GM12864 (cell line): ENCODE data around the gene AHCYL1.
"Not testable (repeated sequence)": the region's sequence is repeated elsewhere in the genome, so short reads cannot be mapped to it uniquely, and the experiment has no call there.

Source experiments
- DNase-seq: peaks from one replicate; pipeline ENCODE4 v3.0.0-alpha.2; 2011; ENCODE audit warnings: low read depth
- H3K4me3 ChIP-seq: 2 replicates; pipeline ENCODE4 v1.5.1; 2011; ENCODE audit warnings: mild to moderate bottlenecking, low read depth, low read length, control low read depth
- CTCF ChIP-seq: IDR thresholded peaks from 2 replicates; pipeline ENCODE4 v1.5.1; 2011; ENCODE audit warnings: low read depth, mild to moderate bottlenecking, moderate library complexity, low read length, control low read depth, inconsistent platforms; ENCODE audit errors: missing control alignments

Gene AHCYL1

DNA sequence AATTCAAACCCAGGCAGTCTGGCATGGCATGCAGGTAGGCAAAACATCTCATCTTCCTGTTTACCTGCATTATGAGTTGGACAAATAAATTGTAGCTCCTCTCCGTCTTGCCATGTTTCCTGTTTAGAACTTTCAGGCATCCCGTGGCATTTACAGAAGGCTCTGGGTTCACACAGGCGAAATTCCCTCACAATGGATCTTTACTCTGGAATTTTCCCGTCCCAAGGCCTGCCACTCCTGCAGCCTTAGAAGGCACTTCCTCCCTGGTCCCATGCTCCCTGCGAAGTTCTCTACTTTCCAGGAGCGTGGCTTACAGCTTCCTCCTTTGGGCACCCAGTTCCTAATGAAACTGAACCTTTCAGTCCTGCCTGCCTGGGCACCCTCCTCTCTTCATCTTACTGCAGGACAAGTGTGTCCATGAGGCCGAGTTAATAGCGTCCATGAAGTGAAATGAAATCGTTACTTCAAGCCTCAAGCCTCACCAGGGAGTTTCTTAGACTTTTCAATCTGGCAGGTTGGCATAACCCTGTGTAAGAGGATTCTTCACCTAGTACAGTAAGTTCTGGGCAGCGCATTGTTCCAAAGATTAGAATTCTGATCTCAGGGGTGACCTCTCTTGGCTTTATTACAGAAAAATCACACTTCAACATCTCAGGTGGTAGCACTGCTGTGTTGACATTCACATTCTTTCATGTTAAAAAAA lies 36.8 kb upstream of the AHCYL1 start:
- TF ChIP-seq CTCF = no peak
- DNase-seq = no peak
- no peak overlapping the region for H3K4me3 ChIP-seq

GRCh38 chr1:109948285-109948630 lies 36.3 kb upstream of the AHCYL1 start:
- DNase-seq = no peak
- no peak overlapping the region for H3K4me3 ChIP-seq
- TF ChIP-seq CTCF = no peak

DNA sequence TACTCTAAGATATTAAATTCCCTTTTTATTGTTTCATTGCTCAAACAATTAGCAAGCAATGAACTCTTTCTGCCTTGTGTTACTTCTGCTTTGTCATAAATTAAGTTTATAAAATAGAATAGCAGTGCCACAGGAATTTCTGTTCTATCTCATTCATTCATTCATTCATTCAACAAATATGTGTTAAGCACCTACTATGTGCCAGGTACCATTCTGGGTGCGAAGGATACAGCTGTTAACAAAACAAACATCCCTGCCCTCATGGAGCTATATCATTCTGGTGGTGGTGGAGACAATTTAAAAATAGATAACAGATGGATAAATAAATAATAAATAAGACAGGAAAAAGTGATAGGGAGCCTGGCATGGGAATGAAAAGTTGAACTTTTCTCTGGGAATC lies 34.5 kb upstream of the AHCYL1 start:
- no peak for DNase-seq
- no peak for TF ChIP-seq CTCF
- no peak overlapping the region for H3K4me3 ChIP-seq

- no peak overlapping the region for H3K4me3 ChIP-seq
- no peak for DNase-seq
- TF ChIP-seq CTCF = no peak
These were observed 34.1 kb upstream of the AHCYL1 start for GRCh38 chr1:109950509-109950908.

- not testable (repeated sequence) for H3K4me3 ChIP-seq, DNase-seq
These were observed 33.1 kb upstream of the AHCYL1 start for GRCh38 chr1:109951501-109951900.

- TF ChIP-seq CTCF = no peak
- H3K4me3 ChIP-seq = no peak overlapping the region
- DNase-seq = no peak
These were observed 30.5 kb upstream of the AHCYL1 start for GRCh38 chr1:109954041-109954512.

DNA sequence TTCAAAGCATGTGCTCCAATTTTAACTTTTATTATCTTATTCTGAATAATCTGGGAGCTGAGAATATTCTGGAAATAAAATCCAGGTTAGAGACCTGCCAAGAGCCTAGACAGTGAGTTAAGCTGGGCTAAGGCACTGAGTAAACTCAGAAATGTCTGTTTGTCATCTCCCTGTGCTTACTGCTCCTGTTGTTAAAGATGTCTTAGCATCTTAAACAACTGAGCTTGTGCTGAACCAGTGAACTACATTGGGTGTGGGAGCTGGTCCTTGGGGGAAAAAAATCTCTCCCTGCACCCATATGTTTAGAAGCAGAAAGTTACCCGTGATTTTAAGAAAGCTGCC lies 25.0 kb upstream of the AHCYL1 start:
- DNase-seq = no peak
- TF ChIP-seq CTCF = no peak
- no peak overlapping the region for H3K4me3 ChIP-seq
